GM19025 (cell line): Measurements from ENCODE around the gene WWOX.

Experiments used
- ATAC-seq: cut with Tn5 transposase; IDR thresholded peaks from one replicate; pipeline ENCODE4 v1.9.1; 2021; ENCODE audit warnings: mild to moderate bottlenecking, low read depth, moderate library complexity; ENCODE audit not compliant: unreplicated experiment

WWOX gene

DNA sequence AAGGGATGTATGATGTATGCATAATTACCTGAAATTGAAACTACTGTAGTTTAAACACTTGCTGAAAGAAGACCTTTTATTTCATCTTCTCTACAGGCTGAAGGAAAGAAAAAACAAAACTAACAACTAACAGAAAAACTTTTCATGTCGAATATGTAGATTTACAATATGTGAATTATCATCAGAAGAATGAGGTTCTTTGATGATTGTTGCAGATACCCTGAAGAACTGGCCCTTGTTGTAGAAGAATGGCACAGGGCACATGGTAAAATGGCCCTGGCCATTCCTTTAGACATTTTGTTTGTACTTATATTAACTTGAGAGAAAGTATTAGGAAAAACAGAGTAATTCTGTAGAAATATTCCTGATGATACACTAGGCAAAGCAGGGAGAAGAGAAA is 1057.3 kb downstream of the WWOX start:
- no peak for ATAC-seq

DNA sequence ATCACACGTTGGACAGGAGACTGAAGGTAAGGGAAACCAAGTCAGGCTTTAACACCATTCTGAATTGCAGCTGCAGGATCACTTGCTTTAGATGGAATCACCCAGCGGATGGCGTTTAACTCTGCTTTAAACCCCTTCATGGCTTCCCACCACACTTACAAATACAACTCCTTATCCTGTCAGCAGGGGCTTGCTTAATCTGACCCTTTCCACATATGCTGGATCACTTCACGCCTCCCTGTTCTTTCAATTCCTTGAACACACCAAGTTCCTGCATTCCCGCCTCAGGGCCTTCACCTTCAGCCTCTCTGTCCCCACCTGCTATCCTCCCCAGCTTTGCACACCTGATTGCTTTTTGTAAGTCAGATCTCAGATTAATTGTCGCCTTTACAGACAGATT is 1058.9 kb downstream of the WWOX start:
- ATAC-seq = no peak

DNA sequence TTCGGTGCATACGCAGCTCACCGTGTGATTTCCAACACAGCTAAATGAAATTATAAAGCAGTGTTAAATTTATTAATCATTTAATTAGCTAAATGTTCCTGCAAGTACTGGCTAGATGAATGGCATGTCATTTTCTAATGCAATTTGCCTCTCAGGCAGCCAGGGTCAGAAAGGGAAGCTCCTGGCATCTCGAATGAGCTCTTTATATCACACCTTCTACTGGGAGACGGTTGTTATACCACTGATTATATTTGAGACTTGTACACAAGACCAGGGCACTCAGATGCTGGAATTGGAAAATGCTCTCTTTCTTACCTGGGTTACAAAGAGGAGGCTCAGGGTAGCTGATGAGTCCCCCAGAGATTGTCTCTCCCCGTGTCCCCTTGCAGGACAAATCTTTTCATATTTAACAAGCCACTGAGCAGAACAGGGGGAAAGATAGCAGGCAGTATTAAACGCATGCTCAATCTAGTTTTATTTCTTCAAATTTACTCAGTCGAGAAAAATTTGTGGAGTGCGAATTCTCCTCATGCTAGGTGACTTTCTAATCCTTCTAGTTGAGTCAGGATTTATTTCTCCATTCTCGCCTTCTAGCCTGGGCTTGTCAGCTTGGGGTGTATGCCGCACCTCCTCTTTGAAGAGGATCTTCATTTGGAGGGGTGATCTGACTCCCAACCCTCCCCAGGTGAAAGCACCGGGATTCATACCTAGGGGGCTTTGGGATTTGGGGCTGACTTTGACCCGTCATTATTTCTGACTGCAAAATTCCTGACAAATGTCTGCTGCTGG is 1060.0 kb downstream of the WWOX start:
- no peak for ATAC-seq

DNA sequence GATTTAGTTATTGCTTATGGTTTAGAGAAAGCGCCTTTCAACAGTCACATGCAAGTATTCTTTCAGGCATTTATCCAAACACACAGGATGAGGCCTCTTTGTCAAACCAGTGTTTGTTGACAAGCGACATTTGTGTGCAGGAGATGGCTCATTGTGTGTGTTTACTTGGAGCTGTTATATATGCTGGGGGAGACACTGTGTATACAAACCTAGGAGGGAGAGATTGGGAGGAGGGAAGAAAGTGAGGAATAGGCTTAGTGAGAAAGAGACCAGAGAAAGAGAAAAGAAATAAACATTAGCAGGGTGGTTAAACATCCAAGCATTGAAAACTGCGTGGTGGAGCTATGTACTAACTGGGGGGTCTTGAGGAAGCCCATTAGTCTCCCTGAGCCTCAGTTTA is 1063.5 kb downstream of the WWOX start:
- no peak for ATAC-seq

DNA sequence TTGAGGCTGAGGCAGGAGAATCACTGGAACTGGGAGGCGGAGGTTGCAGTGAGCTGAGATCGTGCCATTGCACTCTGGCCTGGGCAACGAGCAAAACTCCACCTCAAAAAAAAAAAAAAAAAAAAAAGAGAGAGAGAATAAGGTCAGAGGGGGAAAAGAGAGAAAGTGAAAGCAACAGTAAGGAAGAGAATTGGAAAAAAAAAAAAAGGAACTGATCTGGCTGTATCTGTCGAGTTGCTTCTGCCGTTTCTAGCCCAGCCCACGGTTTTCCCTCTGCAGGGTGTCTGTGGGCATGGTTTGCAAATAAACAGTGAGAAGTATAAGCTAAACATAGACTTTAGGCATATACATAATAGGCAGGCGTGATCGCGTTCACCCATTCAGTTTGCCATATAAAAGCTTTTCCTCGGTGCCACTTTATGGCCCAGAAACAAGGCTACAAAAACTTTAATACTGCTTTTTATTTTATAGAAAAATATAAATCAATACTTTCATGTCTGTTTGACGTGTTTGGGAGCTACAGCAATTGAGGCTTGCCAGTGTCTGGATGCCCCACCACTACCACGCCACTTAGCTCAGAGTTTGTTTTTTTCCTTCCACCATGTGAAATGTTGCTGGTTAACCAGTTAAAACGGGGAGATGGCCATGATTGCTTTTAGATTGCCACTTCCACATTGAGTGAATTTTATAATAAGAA is 1064.4 kb downstream of the WWOX start:
- ATAC-seq = no peak

DNA sequence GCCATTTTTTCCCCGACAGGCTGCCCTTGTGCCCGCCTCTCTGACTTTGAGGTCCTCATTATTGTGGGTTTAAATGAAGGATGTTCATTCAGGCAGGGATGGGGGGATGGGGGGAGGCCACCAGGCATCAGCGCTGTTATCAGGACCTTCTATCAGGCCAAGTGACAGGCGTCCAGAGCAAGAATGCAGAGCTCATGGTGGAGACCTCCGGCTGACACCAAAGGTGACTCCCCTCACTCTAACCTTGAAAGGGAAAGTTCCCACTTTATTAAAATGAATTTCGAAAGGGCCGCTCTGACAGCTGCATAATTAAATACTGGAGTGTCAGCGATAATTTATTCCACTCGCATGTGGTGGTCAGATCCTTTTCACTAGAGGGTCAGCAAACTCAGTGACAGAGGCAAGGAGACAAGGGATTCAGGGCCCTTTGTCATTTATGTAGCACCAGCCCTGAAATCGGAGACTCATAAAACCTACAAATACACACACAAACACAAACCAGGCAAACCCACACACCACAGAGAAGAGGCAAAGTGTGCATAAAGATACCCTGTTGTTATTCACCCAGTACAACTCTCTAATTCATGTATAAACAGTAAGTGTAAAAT is 1065.0 kb downstream of the WWOX start:
- no peak for ATAC-seq

DNA sequence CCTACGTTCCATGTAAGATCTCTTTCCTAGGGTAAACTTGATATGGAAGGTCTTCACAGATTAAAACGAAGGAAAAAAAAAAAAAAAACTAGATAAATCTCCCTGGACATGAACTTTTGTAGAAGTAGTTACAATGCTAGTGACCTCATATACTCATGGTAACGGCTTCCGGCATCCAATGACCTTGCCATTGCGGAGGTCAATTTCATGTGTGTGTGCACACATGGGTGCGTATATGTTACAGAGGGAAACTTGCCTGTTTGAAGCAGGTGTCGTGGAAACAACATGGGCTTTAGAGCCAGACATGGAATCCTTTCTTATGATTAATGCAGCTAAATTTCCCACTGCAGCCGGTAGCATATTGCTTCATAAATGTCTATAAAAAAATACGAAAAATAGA is 1065.6 kb downstream of the WWOX start:
- ATAC-seq = no peak

DNA sequence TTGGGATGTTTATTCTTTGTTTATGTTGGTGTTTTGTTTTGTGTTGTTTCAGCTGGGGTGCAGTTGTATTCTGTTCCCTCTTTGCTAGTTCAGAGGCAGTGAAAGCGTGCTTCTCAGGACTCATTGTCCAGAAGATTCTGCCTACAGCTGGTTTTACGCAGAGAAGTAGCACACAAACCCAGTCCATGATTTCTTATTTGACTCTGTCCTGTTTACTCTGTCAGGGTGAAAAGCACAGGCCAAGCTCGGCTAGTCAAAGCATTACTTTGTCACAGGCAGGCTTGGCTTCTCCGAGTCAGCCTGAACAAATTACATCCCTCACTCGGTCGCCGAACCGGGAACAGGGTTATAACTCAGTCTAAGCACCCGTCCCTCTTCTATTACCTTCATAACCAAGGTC is 1066.1 kb downstream of the WWOX start:
- ATAC-seq = no peak

DNA sequence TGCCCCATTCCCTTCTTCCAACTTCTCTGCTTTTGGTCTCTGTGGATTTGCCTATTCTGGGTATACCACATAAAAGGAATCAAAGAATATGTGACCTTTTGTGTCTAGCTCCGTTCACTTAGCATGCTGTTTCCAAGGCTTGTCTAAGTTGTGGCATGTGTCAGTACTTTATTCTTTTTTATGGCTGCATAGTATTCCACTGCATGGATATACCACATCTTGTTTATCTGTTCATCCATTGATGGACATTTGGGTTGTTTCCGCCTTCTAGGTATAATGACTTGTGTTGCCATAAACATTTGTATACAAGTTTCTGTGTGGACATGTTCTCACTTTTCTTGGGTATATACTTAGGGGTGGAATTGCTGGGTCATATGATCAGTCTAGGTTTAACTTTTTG is 1068.4 kb downstream of the WWOX start:
- ATAC-seq = no peak

DNA sequence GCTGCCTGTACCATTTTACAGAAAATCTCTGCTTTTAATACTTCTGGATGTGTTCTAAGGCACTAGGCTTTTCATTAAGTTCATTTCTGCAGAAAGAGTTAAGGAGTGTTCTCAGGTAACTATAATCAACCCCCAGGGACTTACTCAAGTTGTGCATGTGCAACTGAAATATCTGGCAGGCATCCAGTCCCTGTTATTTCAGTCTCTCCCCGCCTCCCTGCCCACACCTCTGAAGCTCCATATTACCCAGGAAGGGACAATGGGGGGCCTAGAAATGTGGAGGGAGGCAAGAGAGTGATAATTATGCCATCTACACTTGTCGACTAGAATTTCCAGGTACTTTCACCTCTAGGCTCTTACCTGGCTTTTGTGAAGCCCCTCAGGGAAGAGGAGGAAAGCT is 1068.9 kb downstream of the WWOX start:
- no peak for ATAC-seq

DNA sequence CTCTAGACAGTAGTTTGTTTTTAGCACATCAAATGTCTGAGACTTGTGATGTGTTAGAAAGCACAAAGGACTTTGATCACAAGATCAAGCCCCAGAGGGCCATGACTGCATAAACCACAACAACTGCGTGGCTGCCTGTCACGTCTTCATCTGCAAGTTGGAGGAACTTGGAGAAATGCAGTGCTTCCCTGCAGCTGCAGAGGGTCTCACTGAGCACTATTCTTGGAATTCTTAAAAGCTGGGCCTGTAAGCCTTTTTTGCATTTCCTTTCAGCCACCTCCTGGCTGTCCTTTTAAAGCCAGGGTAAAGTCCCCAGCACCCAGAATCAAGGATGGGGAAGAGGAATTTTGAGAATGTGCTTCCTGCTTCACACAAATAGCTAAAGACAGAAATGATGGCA is 1069.8 kb downstream of the WWOX start:
- no peak for ATAC-seq

DNA sequence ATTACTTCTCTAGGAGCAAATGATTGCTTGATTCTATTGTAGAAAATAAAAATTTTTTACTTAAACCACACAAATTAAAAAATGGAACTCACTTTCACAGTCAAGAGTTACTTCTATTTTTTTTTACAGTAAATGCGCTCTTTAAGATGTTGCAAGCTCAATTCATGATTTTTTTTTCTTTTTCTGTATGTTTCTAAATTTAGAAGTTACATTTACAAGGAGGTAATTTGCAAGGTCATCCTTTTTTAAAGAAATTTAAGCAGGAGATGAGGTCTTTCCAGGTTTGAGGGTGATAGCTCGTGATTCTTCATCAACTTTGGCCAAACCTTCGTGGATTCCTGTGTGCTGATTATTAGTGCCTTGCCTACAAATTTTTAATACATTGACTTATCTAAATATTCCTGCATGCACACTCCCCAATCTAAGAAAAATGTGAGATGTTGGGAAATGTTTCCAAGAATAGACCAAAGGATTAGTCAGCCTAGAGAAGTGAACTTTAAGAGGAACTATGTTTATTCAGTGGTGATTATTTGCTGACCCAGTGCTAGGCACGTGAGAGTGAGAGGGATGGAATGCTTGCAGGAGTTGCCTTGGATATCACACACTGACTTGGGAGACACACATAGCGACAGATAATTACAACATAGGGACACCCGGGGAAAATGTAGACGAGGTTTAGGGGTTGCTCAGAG is 1071.2 kb downstream of the WWOX start:
- no peak for ATAC-seq

DNA sequence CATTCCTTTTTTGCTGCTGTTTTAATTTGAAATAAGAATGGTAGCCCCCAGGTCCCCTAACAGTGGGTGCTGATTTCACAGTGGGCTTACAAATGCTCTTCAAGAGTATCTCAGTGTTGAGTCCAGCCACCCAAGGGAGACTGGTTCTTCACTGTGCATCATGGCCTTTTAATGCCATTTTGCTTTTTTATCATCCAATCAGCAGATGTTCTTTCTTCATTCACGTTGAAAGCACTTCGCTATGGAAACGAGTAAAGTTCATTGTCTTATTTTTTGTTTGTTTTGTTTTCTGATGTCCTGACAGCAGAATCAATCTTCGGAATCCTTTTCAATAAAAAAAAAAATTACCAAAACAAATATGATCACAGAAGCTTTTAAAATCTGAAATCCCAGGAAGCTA is 1072.0 kb downstream of the WWOX start:
- no peak for ATAC-seq

DNA sequence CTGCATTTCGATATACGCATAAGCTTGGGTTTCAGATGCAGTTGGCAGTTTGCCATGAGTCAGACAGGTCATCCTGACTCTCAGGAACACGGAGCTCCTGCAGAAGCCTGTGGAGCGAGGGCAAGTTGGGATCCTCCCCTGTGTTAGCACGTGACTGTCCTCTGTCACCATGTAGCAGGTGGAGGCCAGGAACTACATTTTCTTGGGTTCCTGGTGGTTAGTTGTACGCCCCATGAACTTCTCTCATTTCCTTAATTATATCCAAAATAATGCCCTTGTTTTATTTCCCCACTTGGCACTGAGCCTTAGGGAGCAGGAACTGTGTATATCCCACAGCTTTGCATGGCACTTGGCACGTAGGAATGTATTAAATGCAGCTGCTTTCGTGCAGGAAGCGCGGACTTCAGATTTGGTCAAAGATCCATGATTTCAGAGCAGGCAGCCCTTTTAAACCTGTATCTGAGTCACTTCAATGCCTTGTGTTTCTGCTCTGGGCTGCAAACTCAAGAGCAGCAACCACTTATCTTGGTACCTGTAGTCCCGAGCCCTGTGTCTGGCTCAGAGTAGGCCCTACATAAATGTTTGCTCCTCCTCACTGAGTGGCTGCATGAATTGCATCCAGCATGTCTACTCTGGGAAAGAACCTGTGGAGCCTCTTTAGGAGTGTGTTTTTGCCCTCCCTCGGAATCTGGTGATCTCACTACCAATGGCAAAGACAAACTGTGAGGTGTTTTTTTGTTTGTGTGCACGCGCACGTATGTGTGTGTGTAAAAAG is 1072.7 kb downstream of the WWOX start:
- ATAC-seq = no peak

DNA sequence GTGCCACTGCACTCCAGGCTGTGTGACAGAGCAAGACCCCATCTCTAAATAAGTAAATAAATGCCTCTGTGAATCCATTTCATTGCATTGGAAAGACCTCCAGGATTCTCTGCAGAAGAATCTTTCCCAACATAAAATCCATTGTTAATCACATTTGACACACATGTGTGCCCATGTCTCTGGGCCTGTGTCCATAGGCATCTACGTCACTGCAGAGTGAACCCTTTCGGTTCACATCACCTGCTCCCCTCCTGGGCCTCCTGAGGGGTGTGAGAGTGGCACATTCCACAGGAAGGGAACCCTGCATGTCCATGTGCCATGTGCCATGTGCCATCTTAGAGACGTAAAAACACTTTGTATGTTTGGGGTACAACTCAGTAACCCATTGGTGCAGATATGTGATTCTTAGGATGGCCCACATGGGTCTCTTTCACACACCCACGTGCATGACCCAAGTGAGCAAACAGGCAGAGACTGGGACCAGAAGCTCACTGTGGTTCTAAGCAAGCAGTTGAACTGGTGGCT is 1073.6 kb downstream of the WWOX start:
- ATAC-seq = no peak

DNA sequence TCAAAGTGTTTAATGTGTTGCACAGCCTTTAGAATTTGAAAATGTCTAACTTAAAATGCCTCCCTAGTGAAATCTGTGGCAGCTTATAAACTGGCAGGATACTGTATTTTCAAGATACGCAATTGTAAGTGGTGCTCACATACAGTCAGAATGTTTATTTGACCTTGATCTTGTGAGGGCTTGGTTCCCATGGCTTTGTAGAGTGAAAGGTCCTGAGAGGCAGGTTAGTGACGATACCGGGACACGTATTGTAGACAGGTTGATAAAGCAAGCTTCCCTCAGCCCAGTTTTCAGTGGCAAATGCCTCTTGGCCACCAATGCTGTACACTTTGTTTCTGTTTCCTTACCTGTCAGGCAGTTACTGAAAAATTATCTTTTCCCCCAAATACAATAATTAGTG is 1074.5 kb downstream of the WWOX start:
- ATAC-seq = no peak

DNA sequence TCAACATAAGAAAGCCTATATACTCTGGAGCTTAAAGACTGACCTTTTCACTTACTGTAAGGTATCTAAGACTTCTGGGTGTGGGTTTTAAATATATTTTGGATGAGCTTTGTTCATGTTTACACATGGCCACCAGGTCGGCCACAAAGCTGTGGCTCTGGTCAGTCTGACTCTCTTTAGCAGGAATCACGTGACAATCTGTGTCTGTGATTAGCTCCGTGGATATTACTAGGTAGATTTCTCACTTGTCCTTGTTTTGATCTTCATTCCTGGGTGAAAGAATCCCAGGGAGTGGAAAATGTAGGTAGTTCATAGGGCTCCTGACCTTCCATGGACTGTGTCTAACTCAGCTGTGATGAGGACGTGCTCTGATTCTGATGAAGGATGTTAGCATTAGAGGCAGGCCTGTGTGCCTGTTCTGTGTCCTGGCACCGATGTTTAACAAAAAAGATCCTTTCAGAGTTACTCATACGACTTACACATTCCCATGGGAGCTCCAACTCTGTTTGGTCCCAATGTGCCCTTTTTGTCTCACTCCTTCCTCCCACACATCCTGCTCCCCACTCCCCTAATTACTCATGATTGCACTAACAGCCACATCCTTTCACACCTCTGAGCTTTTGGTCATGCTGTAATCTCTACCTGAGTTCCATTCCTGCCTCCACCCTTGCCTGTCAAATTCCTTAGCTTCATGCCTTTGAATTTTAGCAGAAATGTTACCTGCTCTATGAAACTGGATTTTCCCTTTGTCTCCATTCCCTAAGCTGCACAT is 1076.0 kb downstream of the WWOX start:
- no peak for ATAC-seq

DNA sequence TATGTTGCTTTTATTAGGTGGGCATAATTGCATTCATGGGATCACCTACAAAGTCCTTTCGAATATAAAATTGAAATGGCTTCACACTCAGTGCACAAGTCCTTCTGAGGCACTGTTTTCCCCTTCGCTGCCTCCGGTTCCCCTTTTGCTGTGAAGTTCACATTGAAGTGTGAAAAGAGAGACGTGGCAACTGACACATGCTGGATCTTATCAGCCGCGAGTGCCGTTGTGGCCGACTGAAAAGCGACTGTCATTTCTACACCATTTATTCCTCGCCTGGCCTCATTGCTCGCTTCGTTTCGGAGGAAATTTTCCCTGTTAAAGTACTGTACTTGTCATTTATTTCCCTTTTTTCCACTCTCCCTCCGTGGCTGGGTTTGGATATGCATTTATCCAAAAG is 1077.6 kb downstream of the WWOX start:
- no peak for ATAC-seq

DNA sequence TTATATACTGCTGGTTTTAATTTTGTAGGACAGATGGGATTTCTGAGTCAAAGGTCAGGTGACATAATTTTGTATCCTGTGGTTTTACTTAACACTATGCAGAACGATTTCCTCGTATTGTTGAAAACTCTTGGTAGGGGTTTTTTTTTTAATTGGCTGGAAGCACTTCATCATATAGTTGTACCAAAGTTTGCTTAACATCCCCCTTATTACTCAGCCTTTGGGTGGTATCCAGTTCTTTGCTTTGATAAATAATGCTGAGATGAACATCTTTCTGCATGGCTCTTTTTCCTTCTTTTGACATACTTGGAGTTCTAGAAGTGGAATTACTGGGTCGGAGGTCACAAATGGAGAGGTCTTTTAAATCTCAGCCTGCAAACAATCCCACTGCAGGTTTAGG is 1082.0 kb downstream of the WWOX start:
- ATAC-seq = no peak

DNA sequence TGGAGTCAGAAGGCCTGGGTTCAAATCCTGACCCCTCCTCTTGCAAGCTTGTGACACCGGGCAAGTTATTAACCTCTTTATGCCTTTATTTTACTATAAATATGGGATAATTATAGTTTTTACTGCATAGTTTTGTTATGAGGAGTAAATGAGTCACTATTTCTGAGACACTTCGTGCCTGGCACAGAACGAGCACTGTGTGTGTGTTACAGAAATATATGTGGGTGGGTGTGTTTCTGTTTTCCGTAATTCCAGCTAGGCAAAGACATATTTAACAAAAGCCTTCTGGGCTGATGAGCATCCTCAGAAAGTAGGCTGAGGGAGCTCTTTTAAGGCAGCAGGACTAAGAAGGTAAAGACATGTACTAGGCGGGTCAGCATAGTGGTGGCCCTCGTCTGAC is 1083.2 kb downstream of the WWOX start:
- no peak for ATAC-seq
